SJSA1 (cell line): ENCODE data around the gene FMO2. TPM values are rescaled to one million over a fixed set of nuclear protein-coding genes. Genes with fewer than 3 reads are reported as not detected.

Source experiments
- total RNA-seq: library from RNA; depleted of rRNA; stranded (reverse); fragments of >200 nt; shearing (Covaris generic); gene quantifications from 2 replicates; pipeline ENCODE4 v1.2.3, GENCODE V29; 2014; rRNA removed

FMO2 gene
- total RNA-seq, 1 experiment from 2014 or later: not detected

Other genes starting within 250 kb of the FMO2 start
- not detected in 2 replicates for gene MROH9, start 249.8 kb upstream of the FMO2 start, total RNA-seq
- gene FMO3, start 94.4 kb upstream of the FMO2 start, total RNA-seq: 3.4 and 5.1 TPM in 2 replicates
- gene FMO1, start 63.2 kb downstream of the FMO2 start, total RNA-seq: not detected in 2 replicates
- gene FMO4, start 128.9 kb downstream of the FMO2 start, total RNA-seq: 2.8 TPM in 1 of 2 replicates, not detected in the other